Ovary (tissue), 3 donors: Measurements from ENCODE around the gene PKM.

Source experiments
- CTCF ChIP-seq, 3 donors: fragments of 450-650 bp in 2 of 3; fragments of 200-600 bp in 1 of 3; IDR thresholded peaks; one replicate each; pipeline versions ENCODE4 v1.5.1 to v1.8.0; 2016 to 2022; ENCODE audit warnings: antibody characterized with exemption in 3 of 3, mild to moderate bottlenecking in 1 of 3
- EP300 ChIP-seq: sonication (generic); formaldehyde crosslinking; IDR thresholded peaks from one replicate; pipeline ENCODE4 v1.6.1; 2017; ENCODE audit warnings: antibody characterized with exemption
- POLR2A ChIP-seq: fragments of 450-650 bp; IDR thresholded peaks from one replicate; pipeline ENCODE4 v1.6.1; 2017; ENCODE audit warnings: antibody characterized with exemption, mild to moderate bottlenecking, moderate library complexity
- donor health status: DM: no; HTN: no; CAD: no.

- TF ChIP-seq POLR2A, result no peak
- no peak for TF ChIP-seq CTCF (IDR thresholded peaks at IDR 0.05)
- no peak for TF ChIP-seq EP300
These were observed 41.6 kb downstream of the PKM start for GRCh38 chr15:72189250-72189902.
